Raji (cell line): ENCODE results near the gene PIP5K1B.

Experiments used
- POLR2A ChIP-seq: IDR thresholded peaks from 2 replicates; pipeline ENCODE4 v1.6.1; 2011; ENCODE audit warnings: low read depth, low read length, control low read depth; ENCODE audit not compliant: insufficient read depth

Gene PIP5K1B

DNA sequence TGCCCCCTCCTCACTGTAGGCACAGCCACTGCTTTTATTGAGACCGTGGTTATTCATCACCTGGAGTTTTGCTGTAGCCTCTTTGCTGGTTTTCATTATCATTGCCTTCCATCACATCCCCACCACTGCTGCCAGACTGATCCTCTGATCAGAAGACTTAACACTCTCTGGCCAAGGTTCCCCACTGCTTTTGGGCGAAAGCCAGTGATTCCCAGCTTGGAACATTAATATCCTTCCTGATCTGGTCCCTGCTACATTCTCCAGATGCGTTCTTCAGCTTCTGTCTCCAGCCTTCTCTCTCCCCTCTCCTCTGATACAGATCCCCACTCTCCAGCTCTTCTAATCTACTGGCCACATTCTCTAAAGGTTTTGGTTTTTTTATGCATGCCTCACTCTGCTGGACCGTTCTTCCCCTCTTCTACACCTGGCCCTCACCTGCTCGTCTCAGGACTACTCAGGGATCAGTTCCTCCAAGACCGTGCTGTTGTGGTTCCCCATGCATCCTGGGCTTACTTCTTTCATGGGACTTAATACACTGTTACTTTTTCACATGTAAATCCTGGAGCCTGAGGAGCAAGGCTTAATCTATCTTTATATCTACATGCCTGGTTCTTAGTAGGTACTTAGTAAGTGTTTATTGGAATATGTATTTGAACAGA is 193.9 kb downstream of the PIP5K1B start:
- TF ChIP-seq POLR2A, result no peak

DNA sequence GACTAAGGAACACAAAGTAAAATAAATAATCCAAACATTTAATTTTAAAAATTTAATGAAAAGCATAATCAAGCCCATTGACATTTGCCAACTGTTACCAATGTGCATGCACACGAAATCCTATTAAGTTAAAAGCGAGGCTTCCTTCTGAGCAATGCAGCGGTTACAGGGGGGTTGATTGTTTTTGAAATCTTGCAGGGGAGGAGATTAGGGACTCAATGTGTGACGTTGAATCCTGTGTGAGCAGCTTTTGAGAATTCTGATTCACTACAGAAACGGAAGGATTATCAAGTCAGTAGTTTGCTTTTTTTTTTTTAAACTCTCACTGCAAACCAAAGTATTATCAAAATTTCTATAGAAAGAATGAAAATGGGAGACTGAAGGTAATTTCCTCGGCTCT is 199.4 kb downstream of the PIP5K1B start:
- no peak for TF ChIP-seq POLR2A

DNA sequence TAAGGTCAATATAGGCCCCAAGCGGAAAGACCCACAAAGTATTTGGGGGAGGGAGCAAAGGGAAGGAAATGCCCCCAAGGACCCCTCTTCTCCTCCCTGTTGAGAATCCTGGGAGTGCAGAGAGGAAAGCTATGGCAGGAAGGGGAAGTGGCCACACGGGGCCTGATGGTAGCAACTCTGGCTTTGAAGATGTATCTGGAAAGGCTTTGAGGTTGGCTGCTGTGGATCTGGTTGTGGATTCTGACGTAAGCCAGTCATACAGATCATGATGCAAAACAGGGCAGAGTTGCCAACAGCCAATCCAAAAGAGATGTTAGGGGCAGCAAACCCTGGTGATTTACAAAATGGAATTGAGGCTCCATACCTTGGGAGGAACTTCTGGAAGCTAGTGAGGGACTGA is 200.1 kb downstream of the PIP5K1B start:
- TF ChIP-seq POLR2A, result no peak

DNA sequence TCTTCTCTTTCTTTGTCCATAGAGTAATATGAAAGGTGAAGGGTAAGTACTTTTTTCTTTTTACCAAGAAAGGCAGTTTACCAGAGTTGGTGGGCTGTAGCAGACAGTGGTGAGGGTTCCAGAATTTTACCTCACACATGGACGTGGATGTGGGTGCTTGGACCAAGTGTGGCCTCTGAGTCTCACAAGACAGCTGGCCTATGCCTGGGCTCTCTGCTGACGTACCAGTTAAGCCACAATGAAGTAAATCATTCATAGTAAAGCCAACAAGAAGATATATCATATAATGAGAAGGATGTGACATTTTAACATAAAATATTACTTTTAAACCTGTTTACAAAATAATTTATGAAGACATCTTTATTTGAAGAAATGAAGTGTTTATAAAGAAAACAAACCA is 202.9 kb downstream of the PIP5K1B start:
- TF ChIP-seq POLR2A, result no peak

DNA sequence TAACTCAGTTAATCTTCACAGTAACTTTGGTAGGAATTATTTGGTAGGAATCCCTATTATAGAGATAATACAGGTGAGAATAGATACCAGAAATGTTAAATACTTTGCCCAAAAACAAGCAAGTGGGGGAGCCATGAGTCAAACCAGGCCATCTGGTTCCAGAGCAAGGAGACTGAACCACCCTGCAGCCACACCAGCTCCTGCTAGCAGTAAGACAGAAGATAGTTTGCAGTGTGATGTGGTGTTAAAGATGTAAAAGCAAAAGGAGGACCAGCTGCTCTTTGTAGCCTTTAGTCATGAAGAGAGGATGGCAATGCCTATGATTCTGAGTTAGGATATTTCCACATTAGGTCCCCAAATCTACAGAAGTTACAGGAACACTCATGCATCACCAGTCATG is 207.5 kb downstream of the PIP5K1B start:
- TF ChIP-seq POLR2A, result no peak

DNA sequence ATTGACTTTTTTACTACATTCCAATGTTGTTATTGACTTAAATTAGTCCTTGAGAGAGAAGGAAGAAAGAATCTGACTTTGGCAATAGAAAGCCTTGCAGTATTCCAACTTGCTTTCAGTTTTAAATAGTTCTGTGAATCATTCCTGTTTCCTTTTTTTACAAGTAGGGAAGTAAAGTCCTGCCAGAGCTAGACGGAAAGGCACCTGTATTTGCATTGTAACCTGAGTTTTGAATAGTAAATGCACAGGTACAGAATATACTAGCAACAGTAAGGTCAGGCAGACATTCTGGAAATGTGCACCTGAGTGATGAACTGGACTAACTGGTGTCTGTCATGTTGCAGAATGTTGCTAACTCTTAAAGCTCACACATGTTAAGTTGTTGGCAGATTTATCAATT is 208.0 kb downstream of the PIP5K1B start:
- no peak for TF ChIP-seq POLR2A

DNA sequence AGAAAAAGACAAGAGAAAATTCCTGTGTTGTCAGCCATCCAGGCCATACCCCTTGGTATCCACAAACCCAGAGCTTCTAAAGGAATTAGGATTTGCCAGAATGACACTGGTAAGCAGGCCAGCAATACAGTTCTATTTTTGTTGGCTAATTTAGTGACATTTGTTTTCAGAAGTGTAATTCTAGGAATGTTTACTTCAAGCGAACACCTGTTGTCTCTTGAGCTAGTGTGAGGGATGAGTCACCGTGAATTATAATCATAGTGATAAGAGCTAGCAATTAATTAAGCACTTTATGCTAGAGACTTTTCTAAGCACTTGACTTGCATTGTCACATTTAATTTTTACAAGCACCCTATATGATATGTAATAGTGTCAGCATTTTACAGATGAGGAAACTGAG is 209.7 kb downstream of the PIP5K1B start:
- TF ChIP-seq POLR2A, result no peak

DNA sequence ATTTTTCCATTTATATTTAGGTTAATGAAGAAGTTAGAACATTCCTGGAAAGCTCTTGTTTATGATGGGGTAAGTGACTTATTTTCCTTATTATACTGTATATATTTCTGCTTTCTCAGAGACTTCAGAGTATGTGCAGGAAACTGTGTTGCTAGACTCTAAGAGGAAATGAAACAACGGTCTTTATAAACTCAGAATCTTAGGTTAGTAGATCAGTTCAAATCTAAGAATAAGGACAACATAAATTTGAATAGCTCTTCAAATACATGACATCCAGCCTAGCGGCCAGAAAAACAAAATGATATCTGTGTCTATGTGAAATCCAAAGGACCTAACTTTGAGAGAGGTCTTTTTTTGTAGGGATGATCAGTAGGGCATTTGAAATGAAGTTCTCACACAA is 214.6 kb downstream of the PIP5K1B start:
- no peak for TF ChIP-seq POLR2A

DNA sequence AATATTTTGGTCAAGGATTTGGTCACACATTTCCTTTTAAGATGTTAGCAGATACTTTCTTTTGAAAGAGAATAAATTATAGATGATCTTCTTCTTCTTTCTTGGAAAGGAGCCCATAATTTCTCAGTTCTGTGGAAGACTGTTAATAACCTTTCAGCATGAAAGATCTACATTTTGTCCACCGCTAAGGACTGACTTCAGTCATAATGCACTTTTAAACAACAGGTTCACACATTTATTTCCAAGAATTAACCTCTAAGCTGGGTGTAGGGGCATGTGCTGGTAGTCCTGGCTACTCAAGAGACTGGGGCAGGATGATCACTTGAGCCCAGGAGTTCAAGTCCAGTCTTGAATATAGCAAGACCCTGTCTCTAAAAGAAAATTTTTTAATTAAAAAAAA is 215.9 kb downstream of the PIP5K1B start:
- no peak for TF ChIP-seq POLR2A

DNA sequence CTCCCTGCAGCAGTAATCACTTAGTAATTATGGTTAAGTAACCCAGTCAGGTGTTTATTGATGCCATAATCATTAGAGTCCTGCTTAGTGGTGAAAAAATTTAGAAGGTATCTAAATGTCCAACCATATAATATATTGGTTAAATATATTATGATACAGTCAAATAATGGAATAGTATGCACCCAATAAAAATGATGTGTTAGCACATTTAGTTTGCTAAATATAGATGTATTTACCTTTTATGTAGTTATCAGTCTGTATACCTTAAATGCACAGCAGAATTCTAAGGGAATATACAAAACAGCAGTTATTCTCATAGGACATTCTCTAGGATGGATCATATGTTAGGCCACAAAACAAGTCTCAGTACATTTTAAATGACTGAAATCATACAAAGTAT is 218.4 kb downstream of the PIP5K1B start:
- TF ChIP-seq POLR2A, result no peak

DNA sequence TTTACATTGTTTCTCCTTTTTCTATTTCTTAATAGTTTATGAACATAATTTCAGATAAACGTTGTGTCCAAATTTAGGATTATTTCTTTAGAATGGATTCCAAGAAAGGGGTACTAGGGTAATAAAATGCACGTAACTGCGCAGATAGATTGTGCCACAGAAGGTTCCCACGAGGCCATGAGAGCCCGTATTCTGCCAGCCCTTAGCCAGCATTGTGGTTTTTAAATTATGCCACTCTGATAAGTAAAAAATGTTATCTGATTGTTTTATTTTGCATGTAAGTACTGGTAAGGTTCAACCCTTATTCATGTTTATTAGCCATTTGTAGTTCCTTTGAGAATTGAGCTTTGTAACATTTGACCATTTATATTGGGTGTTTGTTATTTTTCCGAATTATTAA is 220.1 kb downstream of the PIP5K1B start:
- no peak for TF ChIP-seq POLR2A

DNA sequence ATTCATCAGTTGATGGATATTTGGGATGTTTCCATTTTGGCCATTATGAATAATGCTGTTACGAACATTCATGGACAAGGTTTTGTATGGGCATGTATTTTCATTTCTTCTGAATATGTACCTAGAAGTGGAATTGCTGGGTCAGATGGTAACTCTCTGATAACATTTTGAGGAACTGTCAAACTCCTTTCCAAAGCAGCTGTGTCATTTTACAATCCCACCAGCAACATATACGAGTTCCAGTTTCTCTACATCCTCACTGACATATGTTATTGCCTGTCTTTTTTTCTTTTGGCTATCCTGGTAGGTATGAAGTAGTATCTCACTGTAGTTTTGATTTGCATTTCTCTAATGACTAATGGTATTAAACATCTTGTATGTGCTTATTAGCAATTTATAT is 222.1 kb downstream of the PIP5K1B start:
- no peak for TF ChIP-seq POLR2A

DNA sequence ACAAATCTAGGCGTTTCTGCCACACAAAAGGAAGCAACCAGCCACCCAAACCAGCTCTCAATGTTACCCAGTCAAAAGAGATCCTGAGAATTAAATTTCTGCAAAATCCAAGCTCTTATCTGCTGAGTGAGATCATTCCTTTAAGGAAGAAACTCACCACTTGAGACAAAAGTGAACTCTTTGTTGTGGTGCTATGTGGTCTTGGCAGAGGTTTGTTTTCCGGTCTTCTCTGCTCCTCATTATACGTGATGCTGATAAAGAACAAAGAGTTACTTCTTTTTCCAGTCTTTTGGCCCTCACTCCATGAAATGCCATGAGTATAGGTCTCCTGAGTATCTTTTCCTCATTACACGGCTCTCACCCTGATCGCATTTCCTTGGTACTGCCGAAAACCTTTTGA is 226.8 kb downstream of the PIP5K1B start:
- TF ChIP-seq POLR2A, result no peak

DNA sequence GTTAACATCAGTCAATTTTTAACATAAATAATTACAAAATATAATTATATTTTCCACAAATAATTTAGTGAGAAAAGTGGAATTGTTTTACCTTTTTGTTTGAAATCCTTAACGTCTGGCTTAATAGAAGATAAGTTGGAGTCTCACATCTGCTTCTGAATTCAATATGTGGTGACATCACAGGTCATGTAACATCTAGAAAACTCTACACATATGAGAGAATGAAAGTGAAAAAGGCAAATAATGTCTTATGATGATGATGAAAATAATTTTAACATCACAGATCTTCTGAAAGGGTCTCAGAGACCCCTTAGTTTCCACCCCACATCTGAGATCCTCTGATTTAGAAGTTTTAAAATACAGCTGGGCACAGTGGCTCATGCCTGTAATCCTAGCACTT is 227.4 kb downstream of the PIP5K1B start:
- no peak for TF ChIP-seq POLR2A

DNA sequence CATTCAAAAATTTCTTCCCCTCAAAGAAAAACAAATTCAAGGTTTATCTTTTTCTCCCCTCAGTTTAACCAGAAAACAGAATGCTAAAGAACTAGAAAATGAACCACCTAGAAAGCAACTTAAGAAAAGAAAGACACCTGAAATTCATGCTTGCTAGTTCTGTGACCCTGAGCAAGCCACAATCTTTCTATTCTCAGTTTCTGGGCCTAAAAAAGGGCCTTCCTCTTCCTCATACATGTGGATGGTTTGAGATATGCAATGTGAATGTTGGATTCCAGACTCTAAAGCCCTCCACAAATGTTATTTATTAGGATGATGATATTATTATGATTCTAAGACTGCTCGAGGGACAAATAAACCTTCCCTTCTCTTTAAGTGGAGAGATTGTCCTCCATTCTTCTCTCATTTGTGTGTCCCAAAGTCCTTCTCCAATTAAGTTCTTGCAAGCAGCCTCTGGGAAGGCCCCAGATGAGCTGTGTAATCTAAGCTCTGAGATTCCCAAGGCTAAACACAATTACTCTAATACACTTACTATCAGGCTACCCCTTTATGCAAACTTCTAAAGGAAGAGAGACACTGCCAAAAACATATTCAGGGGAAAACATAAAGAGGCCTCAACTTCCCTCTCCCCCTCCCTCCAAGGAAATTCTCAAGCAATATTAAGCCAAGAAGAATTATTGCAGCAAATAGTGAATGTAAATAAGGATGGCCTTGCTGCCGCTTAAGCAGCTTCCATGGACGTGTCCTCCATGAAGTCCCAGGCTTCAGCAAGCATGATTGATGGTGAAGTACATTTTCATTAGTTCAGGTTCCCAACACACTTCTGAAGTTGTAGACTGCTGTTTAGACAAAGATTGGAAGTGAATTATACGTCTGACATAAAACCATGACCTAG is 228.6 kb downstream of the PIP5K1B start:
- no peak for TF ChIP-seq POLR2A

DNA sequence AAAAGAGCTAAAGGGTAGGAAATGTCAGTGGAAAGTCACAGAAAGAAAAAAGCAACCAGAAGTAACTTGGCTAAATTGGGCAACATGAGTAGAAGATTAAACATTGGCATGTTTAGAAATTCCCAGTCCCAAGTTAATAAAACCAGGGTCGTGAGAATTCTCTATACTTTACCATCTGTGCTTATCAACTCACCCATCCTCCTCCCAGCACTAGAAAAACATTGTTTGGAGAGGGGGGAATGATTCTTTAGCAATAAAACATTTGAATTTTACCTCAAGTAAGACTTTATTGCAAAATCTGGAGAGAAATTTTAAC is 229.2 kb downstream of the PIP5K1B start:
- no peak for TF ChIP-seq POLR2A

DNA sequence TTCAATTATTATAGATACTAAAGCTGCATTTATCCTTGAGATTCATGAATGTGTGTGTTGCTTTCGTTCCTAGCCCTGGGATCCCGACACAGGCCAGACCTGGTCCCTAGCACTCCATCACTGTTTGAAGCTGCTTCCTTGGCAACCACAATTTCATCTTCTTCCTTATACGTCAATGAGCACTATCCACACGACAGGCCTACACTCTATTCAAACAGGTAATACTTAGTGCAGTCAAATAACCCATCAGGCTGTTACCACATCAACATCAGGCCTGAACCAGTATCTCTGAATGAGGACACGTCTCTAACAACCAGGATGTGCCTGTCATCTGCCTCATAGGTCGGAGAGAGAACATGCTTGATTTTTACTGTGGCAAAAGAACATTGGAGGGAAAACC is 235.5 kb downstream of the PIP5K1B start:
- TF ChIP-seq POLR2A, result no peak

DNA sequence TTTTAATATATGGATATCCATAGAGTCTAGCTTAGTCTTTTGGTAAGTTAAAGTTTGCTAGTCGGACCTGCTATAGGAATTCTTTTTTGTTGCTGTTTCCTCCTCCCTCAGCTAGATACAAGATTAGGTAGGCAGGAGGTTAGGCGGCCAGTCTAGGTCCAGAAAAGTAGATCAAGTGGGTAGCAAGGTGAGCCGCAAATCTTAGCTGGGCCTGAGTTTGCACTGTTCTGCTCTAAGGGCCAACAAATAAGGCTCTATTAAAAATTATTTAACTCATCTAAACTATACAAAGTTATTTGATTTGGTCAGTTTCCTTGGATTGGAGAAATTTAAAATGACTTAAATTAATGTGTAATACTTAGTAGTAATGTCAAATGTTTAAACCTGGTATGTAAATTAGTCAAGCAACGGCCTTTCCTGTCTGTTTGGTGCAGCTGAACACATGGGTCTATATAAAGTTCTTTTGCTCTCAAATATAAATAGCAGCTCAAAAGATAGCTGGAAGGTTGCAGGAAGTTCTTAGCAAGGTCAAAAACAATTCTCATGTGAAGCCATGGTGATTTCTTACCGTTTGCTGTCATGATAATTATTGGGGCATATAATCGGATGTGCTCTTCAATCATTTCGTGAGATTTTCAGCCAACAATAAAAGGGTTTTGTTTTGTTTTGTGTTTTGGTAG is 236.9 kb downstream of the PIP5K1B start:
- TF ChIP-seq POLR2A, result no peak
